Colonic mucosa (tissue), 4 donors: ENCODE measurements around the gene MEIS1. TPM values are rescaled to one million over a fixed set of nuclear protein-coding genes. Genes with fewer than 3 reads are reported as not detected.
"Not testable (repeated sequence)": the region's sequence is repeated elsewhere in the genome, so short reads cannot be mapped to it uniquely, and the experiment has no call there.

Source experiments
- DNase-seq: peaks from one replicate; pipeline ENCODE4 v3.0.0-alpha.2; 2020
- H3K27ac ChIP-seq: fragments of 200-600 bp; one replicate; pipeline ENCODE4 v1.8.0; 2021
- H3K27me3 ChIP-seq: fragments of 200-600 bp; one replicate; pipeline ENCODE4 v1.8.0; 2021
- H3K36me3 ChIP-seq: fragments of 200-600 bp; one replicate; pipeline ENCODE4 v1.8.0; 2021
- H3K4me1 ChIP-seq: fragments of 200-600 bp; one replicate; pipeline ENCODE4 v1.8.0; 2021; ENCODE audit warnings: mild to moderate bottlenecking
- H3K4me3 ChIP-seq: fragments of 200-600 bp; one replicate; pipeline ENCODE4 v1.8.0; 2021
- H3K9ac ChIP-seq, 2 donors: one replicate each; pipeline ENCODE4 v1.7.0; 2013; ENCODE audit warnings: control low read depth in 2 of 2, low read depth in 2 of 2, low read length in 2 of 2
- H3K9me3 ChIP-seq: fragments of 200-600 bp; one replicate; pipeline ENCODE4 v1.8.0; 2021
- intact Hi-C: fragments of 100-400 bp; cut with DNase I; formaldehyde crosslinking; loops from one replicate; pipeline ENCODE4 v1.14.1; 2022
- total RNA-seq, 2 donors: library from RNA; stranded (reverse); fragmentation: NEBNext Ultra II Directional in 1 of 2; extraction: Animal tissue kit (Norgen Biotek cat#: 25700) in 1 of 2; gene quantifications; one replicate each; pipeline ENCODE4 v1.2.1, GENCODE V29; 2021
- TF ChIP-seq, protein P1 (sequence below): fragments of 200-600 bp; IDR thresholded peaks from one replicate; pipeline ENCODE4 v1.8.0; 2022; ENCODE audit warnings: antibody characterized with exemption, mild to moderate bottlenecking
- donor health status: healthy.
- donor health status: DM: no; HTN: no; CAD: no.
- donor health status: DM: no; HTN: no; CAD: no.

MEIS1 gene
- total RNA-seq, result 10 to 100 TPM in 1 of 2 donors, 1 to 10 TPM in 1; 8.9 to 23.1 TPM

DNA sequence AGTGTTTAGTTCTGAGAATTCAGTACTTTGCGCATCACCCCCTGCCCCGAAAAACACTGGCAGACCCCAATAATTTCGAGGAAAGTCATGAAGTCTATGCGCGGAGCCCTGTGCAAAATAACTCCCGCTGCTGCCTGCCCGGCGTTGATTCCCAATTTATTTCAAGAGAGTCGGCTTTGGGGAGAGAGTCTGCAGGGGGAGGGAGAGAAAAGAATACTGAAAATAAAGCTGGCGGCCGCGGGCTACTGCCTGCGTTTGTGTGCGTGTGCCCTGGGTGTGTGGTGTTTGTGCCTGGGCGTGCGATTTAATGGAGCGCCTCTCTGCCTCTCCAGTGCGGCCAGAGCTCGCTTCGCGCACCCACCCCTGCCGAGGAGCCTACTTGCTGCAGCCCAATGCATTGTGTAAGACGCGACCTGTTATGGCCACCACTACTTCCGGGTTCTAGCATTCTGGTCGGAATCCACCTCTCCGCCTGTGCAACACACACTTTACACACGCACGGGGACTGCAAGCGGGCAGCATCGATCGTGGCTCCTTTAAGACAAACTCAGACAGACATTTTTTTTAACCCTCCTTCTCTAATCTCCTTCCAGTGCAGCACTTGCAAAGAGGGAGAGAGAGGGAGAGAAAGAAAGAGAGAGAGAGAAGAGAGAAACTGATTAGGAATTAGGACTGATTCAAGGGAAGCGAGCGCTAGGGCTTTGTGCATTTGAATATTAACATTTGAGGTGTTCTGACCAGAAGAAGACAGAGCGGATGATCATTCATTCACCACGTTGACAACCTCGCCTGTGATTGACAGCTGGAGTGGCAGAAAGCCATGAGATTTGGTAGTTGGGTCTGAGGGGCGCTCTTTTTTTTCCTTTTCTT, at the start of gene MEIS1:
Gene MEIS1 (plus strand): TSS at position 447 of the 870 bp plus-strand sequence. CDS start 732 bp downstream, outside the sequence.
- H3K27me3 ChIP-seq, result peaks cover 17% of the 10 kb centered on the region
- no peaks in the 10 kb centered on the region for H3K4me1 ChIP-seq
- intact Hi-C loops, result loop anchor here (5.0 to 10.0 kb wide), 3 partner anchors 142 to 1040 kb away; no protein-coding TSS in a partner anchor
- H3K36me3 ChIP-seq, result no peaks in the 10 kb centered on the region
- H3K4me3 ChIP-seq, result peak within 1 kb of the TSS; percentile 55
- peak; percentile 87 for DNase-seq
- H3K27ac ChIP-seq, result peak within 1 kb of the TSS; percentile 87
- TF ChIP-seq, protein P1, sequence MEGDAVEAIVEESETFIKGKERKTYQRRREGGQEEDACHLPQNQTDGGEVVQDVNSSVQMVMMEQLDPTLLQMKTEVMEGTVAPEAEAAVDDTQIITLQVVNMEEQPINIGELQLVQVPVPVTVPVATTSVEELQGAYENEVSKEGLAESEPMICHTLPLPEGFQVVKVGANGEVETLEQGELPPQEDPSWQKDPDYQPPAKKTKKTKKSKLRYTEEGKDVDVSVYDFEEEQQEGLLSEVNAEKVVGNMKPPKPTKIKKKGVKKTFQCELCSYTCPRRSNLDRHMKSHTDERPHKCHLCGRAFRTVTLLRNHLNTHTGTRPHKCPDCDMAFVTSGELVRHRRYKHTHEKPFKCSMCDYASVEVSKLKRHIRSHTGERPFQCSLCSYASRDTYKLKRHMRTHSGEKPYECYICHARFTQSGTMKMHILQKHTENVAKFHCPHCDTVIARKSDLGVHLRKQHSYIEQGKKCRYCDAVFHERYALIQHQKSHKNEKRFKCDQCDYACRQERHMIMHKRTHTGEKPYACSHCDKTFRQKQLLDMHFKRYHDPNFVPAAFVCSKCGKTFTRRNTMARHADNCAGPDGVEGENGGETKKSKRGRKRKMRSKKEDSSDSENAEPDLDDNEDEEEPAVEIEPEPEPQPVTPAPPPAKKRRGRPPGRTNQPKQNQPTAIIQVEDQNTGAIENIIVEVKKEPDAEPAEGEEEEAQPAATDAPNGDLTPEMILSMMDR, result no peak
- H3K9me3 ChIP-seq, result no peaks in the 10 kb centered on the region
- H3K9ac ChIP-seq, result peak within 1 kb of the TSS; percentile 64 to 71

DNA sequence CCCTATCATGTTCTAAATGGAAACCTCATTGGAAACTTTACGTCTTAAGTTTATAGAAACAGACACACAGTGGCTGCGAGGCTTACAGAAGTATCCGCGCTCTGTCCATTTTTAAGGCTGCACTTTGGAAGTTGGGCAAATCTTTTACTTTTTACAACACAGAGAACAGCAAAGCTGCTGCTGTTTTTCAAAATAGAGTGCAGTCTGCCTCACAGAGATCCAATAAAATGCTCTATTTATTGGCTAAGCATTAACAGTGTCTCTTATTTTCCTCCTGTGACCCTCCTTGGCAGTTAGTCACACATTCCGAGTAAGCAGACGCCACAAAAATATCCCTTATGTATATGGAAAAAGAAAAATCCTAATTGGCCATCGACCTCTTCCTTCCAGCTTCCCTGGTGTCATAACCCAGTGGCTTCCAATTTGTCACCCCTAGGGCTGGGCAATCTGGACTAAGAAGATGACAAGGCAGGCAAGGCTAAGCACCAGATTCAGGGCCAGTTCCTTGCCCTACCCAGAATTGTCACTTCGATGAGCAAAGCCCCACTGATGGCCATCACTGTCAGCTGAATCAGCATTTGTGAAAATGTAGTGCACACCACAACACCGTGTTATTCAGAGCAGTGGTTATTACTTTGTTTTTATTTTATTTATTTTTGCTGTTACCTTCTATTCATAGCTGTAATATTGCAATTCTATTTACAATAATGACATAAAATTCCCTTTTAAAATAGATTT, 47.7 kb upstream of the MEIS1 start:
- H3K27ac ChIP-seq, result no peak overlapping the region
- TF ChIP-seq, protein P1, result no peak
- H3K36me3 ChIP-seq, result no peaks in the 10 kb centered on the region
- H3K4me1 ChIP-seq, result no peaks in the 10 kb centered on the region
- DNase-seq, result no peak
- intact Hi-C loops, result no loop called here
- no peaks in the 10 kb centered on the region for H3K27me3 ChIP-seq
- no peak overlapping the region for H3K9ac ChIP-seq
- no peak overlapping the region for H3K4me3 ChIP-seq
- H3K9me3 ChIP-seq, result no peaks in the 10 kb centered on the region

DNA sequence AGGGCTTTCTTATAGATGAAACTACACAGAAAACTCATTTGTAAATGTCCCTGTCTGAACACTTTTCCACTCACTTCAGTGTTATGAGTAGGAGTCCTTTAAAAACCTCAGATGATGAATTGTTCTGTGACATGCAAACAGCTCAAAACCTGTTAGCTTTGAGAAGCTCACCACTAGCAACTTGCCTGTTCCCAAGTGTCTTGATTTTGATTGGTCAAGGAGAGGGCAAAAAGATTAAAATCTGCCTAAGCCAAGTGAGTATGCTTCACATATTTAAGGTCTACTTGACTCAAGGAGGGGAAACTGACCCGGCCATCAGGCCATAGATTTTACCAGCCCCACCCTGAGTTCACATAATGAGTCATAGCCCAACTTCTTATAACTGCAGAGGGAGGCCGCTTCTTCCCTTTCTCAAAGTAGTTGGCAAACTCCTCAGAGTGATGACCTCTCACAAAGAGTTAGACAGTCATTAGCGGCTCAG, 45.2 kb upstream of the MEIS1 start:
- Histone ChIP-seq H3K27me3 (no peaks in the 10 kb centered on the region), H3K4me1 (no peaks in the 10 kb centered on the region), H3K9ac (no peak overlapping the region), H3K27ac (no peak overlapping the region), H3K9me3 (no peaks in the 10 kb centered on the region), H3K4me3 (no peak overlapping the region), H3K36me3 (no peaks in the 10 kb centered on the region)
- intact Hi-C loops, result no loop called here
- TF ChIP-seq, protein P1, result no peak
- DNase-seq, result peak; percentile 17

DNA sequence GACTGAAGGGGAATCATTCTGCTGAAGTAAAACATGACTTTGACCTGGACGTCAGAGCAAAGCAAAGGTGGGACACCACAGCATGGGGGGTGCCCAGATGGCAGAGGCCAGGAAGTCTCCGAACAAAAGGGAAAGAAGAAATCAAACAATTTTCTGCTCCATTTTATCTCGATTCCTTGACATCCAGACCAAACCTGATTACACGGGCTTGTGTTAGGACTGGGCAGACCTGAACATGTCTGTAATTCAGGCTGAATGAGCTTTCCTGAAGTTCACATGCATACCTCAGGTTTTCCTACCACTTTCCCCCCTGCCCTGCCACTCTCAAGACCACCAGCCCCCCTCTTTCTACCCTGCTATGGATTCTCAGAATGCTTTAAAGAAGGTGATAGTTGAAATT, 44.8 kb upstream of the MEIS1 start:
- H3K4me1 ChIP-seq, result no peaks in the 10 kb centered on the region
- H3K36me3 ChIP-seq, result no peaks in the 10 kb centered on the region
- H3K9me3 ChIP-seq, result no peaks in the 10 kb centered on the region
- H3K27me3 ChIP-seq, result no peaks in the 10 kb centered on the region
- H3K4me3 ChIP-seq, result no peak overlapping the region
- DNase-seq, result no peak
- intact Hi-C loops, result no loop called here
- TF ChIP-seq, protein P1, result no peak
- H3K27ac ChIP-seq, result no peak overlapping the region
- H3K9ac ChIP-seq, result no peak overlapping the region

DNA sequence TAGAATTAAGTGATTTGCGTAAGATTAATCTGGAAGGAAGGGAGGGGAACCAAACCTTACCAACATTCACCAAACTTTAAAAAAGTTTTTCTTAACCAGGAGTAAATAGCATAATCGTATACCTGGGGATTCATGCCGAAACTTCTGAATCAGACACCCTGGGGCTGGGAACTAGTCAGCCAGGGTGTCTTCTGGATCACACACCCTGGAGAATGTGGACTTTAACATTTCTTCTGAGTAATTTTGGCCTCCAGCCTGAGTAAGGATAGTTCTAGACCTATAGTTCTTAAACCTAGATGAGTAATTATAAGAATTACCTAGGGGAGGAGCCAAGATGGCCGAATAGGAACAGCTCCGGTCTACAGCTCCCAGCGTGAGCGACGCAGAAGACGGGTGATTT, 44.1 kb upstream of the MEIS1 start:
- no peak overlapping the region for H3K9ac ChIP-seq
- TF ChIP-seq, protein P1, result no peak
- no peaks in the 10 kb centered on the region for H3K36me3 ChIP-seq
- no peak for DNase-seq
- H3K9me3 ChIP-seq, result no peaks in the 10 kb centered on the region
- H3K27ac ChIP-seq, result no peak overlapping the region
- H3K27me3 ChIP-seq, result no peaks in the 10 kb centered on the region
- intact Hi-C loops, result no loop called here
- H3K4me3 ChIP-seq, result no peak overlapping the region
- H3K4me1 ChIP-seq, result no peaks in the 10 kb centered on the region

DNA sequence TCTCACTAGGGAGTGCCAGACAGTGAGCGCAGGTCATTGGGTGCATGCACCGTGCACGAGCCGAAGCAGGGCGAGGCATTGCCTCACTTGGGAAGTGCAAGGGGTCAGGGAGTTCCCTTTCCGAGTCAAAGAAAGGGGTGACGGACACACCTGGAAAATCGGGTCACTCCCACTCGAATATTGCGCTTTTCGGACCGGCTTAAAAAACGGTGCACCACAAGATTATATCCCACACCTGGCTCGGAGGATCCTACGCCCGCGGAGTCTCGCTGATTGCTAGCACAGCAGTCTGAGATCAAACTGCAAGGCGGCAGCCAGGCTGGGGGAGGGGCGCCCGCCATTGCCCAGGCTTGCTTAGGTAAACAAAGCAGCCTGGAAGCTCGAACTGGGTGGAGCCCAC, 43.7 kb upstream of the MEIS1 start:
- H3K9me3 ChIP-seq, intact Hi-C loops, H3K4me1 ChIP-seq, H3K4me3 ChIP-seq, H3K27ac ChIP-seq, H3K9ac ChIP-seq, DNase-seq, H3K36me3 ChIP-seq, H3K27me3 ChIP-seq: not testable (repeated sequence)
